Measurements from ENCODE around the gene SLC45A1.

The SLC45A1 gene

GRCh38 chr1:8311068-8311718 is 6.7 kb upstream of the SLC45A1 start:
- DNase-seq (ENCODE audit: low read depth in 2 of 2) = no peak

GRCh38 chr1:8312235-8313218 is 5.4 kb upstream of the SLC45A1 start:
- no peak for DNase-seq (ENCODE audit: low read depth in 2 of 2)

- DNase-seq (ENCODE audit: low read depth in 2 of 2) = no peak
Observed at GRCh38 chr1:8313231-8313630, 4.7 kb upstream of the SLC45A1 start.

GRCh38 chr1:8314346-8315280 is 3.3 kb upstream of the SLC45A1 start:
- peak in 1 of 2 donors; percentile 14 for DNase-seq (ENCODE audit: low read depth in 2 of 2)

GRCh38 chr1:8315573-8316475 is 2.1 kb upstream of the SLC45A1 start:
- DNase-seq (ENCODE audit: low read depth in 2 of 2) = no peak

GRCh38 chr1:8318436-8318835 is 522 bp downstream of the SLC45A1 start:
- DNase-seq (ENCODE audit: low read depth in 2 of 2) = no peak

GRCh38 chr1:8321612-8322011 is 3.7 kb downstream of the SLC45A1 start:
- no peak for DNase-seq (ENCODE audit: low read depth in 2 of 2)

- no peak for DNase-seq (ENCODE audit: low read depth in 2 of 2)
Observed at GRCh38 chr1:8323706-8324105, 5.8 kb downstream of the SLC45A1 start.

- no peak for DNase-seq (ENCODE audit: low read depth in 2 of 2)
Observed at GRCh38 chr1:8324176-8324810, 6.4 kb downstream of the SLC45A1 start.

- DNase-seq (ENCODE audit: low read depth in 2 of 2) = no peak
Observed at GRCh38 chr1:8325771-8326170, 7.9 kb downstream of the SLC45A1 start.

GRCh38 chr1:8326265-8326664 is 8.4 kb downstream of the SLC45A1 start:
- no peak for DNase-seq (ENCODE audit: low read depth in 2 of 2)

GRCh38 chr1:8328271-8328670 is 10.4 kb downstream of the SLC45A1 start:
- no peak for DNase-seq (ENCODE audit: low read depth in 2 of 2)

- no peak for DNase-seq (ENCODE audit: low read depth in 2 of 2)
Observed at GRCh38 chr1:8329439-8329838, 11.5 kb downstream of the SLC45A1 start.

GRCh38 chr1:8329858-8330257 is 11.9 kb downstream of the SLC45A1 start:
- DNase-seq (ENCODE audit: low read depth in 2 of 2) = no peak

GRCh38 chr1:8330271-8331125 is 12.6 kb downstream of the SLC45A1 start:
- DNase-seq (ENCODE audit: low read depth in 2 of 2) = no peak

GRCh38 chr1:8332806-8333205 is 14.9 kb downstream of the SLC45A1 start:
- no peak for DNase-seq (ENCODE audit: low read depth in 2 of 2)

GRCh38 chr1:8333246-8333987 is 15.5 kb downstream of the SLC45A1 start:
- no peak for DNase-seq (ENCODE audit: low read depth in 2 of 2)

- no peak for DNase-seq (ENCODE audit: low read depth in 2 of 2)
Observed at GRCh38 chr1:8334106-8334851, 16.4 kb downstream of the SLC45A1 start.

All from stimulated activated CD4-positive, alpha-beta T cell treated with anti-CD3 and anti-CD28 coated beads, Interleukin-1b, Interleukin-23, amount 100 ng/mL, for 1 hour (primary cell).